ENCODE data around the gene ALKBH6.

- TF ChIP-seq, protein P1, sequence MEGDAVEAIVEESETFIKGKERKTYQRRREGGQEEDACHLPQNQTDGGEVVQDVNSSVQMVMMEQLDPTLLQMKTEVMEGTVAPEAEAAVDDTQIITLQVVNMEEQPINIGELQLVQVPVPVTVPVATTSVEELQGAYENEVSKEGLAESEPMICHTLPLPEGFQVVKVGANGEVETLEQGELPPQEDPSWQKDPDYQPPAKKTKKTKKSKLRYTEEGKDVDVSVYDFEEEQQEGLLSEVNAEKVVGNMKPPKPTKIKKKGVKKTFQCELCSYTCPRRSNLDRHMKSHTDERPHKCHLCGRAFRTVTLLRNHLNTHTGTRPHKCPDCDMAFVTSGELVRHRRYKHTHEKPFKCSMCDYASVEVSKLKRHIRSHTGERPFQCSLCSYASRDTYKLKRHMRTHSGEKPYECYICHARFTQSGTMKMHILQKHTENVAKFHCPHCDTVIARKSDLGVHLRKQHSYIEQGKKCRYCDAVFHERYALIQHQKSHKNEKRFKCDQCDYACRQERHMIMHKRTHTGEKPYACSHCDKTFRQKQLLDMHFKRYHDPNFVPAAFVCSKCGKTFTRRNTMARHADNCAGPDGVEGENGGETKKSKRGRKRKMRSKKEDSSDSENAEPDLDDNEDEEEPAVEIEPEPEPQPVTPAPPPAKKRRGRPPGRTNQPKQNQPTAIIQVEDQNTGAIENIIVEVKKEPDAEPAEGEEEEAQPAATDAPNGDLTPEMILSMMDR (IDR thresholded peaks at IDR 0.05), result no peak
- no peak for TF ChIP-seq POLR2AphosphoS5 (IDR thresholded peaks at IDR 0.05)
These were observed 26.5 kb downstream of the ALKBH6 start for GRCh38 chr19:35987571-35987896.

Data from prostate gland (tissue), 2 donors.